ENCODE data around the gene ZNF439.

GRCh38 chr19:11887234-11887610 is 38.7 kb downstream of the ZNF439 start:
- TF ChIP-seq CTCF (conservative IDR thresholded peaks at IDR 0.05) (no peak), EZH2 (IDR thresholded peaks at IDR 0.05; ENCODE audit: low read depth) (no peak)

Measured in PC-9 (cell line).